Thymus (tissue), 11 donors: ENCODE results near the gene CCDC150. TPM values are rescaled to one million over a fixed set of nuclear protein-coding genes. Genes with fewer than 3 reads are reported as not detected.
"Not testable (repeated sequence)": the region's sequence is repeated elsewhere in the genome, so short reads cannot be mapped to it uniquely, and the experiment has no call there.

ENCODE experiments used
- DNase-seq, 9 donors: peaks; one replicate each; pipeline ENCODE4 v3.0.0-alpha.2; 2013; ENCODE audit warnings: low spot score in 9 of 9, low read depth in 6 of 9, missing footprints in 1 of 9
- H3K27ac ChIP-seq, 2 donors: one replicate each; pipeline ENCODE4 v1.5.1; 2013; ENCODE audit warnings: control low read depth in 1 of 2, low read depth in 1 of 2, low read length in 1 of 2, mild to moderate bottlenecking in 1 of 2, moderate library complexity in 1 of 2
- H3K27me3 ChIP-seq, 2 donors: one replicate each; pipeline ENCODE4 v1.5.1; 2013; ENCODE audit warnings: low read length in 1 of 2; ENCODE audit not compliant: control insufficient read depth in 2 of 2, insufficient read depth in 1 of 2
- H3K36me3 ChIP-seq, 2 donors: one replicate each; pipeline ENCODE4 v1.5.1; 2013; ENCODE audit warnings: low read length in 1 of 2, mild to moderate bottlenecking in 1 of 2, moderate library complexity in 1 of 2; ENCODE audit not compliant: control insufficient read depth in 2 of 2, insufficient read depth in 2 of 2
- H3K4me1 ChIP-seq, 2 donors: one replicate each; pipeline ENCODE4 v1.5.1; 2013; ENCODE audit warnings: low read length in 2 of 2; ENCODE audit not compliant: control insufficient read depth in 2 of 2, insufficient read depth in 2 of 2
- H3K4me3 ChIP-seq, 2 donors: one replicate each; pipeline ENCODE4 v1.5.1; 2013; ENCODE audit warnings: low read length in 2 of 2, control low read depth in 1 of 2, mild to moderate bottlenecking in 1 of 2
- H3K9me3 ChIP-seq, 2 donors: one replicate each; pipeline ENCODE4 v1.5.1; 2013; ENCODE audit warnings: low read length in 1 of 2, mild to moderate bottlenecking in 1 of 2; ENCODE audit not compliant: control insufficient read depth in 2 of 2, insufficient read depth in 1 of 2
- WGBS: extraction: QIAGEN DNeasy Blood & Tissue Kit; methylation state at CpG from one replicate; pipeline ENCODE4 v1.1.7; 2013; 5-methylcytosine and 5-hydroxymethylcytosine counted together
- polyA plus RNA-seq: library from polyadenylated mRNA; stranded (reverse); fragments of 200-250 nt; gene quantifications from one replicate; pipeline ENCODE4 v1.2.3, GENCODE V29; 2013
- total RNA-seq: library from RNA; stranded (reverse); fragments of 120-200 nt; gene quantifications from one replicate; pipeline ENCODE4 v1.2.4, GENCODE V29; 2013
- donor health status: healthy.

Gene CCDC150
- total and polyA plus RNA-seq, 2 donors: 3.0 to 8.6 TPM

- Histone ChIP-seq H3K4me1 (no peaks in the 10 kb centered on the region), H3K36me3 (no peaks in the 10 kb centered on the region), H3K27me3 (no peaks in the 10 kb centered on the region), H3K9me3 (no peaks in the 10 kb centered on the region), H3K27ac (no peak overlapping the region), H3K4me3 (no peak overlapping the region)
- 97% methylated on average over 2 of the region's 2 CpGs for WGBS
- DNase-seq: no peak
These were observed 42.0 kb downstream of the CCDC150 start for GRCh38 chr2:196681510-196681909.

GRCh38 chr2:196685792-196686191 is 46.3 kb downstream of the CCDC150 start:
- Histone ChIP-seq H3K27me3 (no peaks in the 10 kb centered on the region), H3K9me3 (no peaks in the 10 kb centered on the region), H3K4me1 (no peaks in the 10 kb centered on the region), H3K36me3 (no peaks in the 10 kb centered on the region), H3K4me3 (no peak overlapping the region), H3K27ac (no peak overlapping the region)
- no peak for DNase-seq
- WGBS: over 99% methylated on average over 7 of the region's 7 CpGs

- not testable (repeated sequence) for H3K36me3 ChIP-seq, H3K4me3 ChIP-seq, H3K4me1 ChIP-seq, H3K9me3 ChIP-seq, DNase-seq, H3K27ac ChIP-seq, H3K27me3 ChIP-seq
- WGBS: 97% methylated on average over 2 of the region's 2 CpGs
These were observed 47.2 kb downstream of the CCDC150 start for GRCh38 chr2:196686737-196687136.

- H3K27ac ChIP-seq: no peak overlapping the region
- H3K4me1 ChIP-seq: no peaks in the 10 kb centered on the region
- no peaks in the 10 kb centered on the region for H3K9me3 ChIP-seq
- H3K27me3 ChIP-seq: no peaks in the 10 kb centered on the region
- no peaks in the 10 kb centered on the region for H3K36me3 ChIP-seq
- no peak for DNase-seq
- no peak overlapping the region for H3K4me3 ChIP-seq
- 96% methylated on average over 3 of the region's 3 CpGs for WGBS
These were observed 57.0 kb downstream of the CCDC150 start for GRCh38 chr2:196696423-196697079.

- no peaks in the 10 kb centered on the region for H3K27me3 ChIP-seq
- H3K9me3 ChIP-seq: no peaks in the 10 kb centered on the region
- H3K4me1 ChIP-seq: no peaks in the 10 kb centered on the region
- no peak overlapping the region for H3K4me3 ChIP-seq
- no peak overlapping the region for H3K27ac ChIP-seq
- H3K36me3 ChIP-seq: no peaks in the 10 kb centered on the region
- no peak for DNase-seq
These were observed 58.3 kb downstream of the CCDC150 start for GRCh38 chr2:196697825-196698224.

GRCh38 chr2:196702641-196703040 is 63.1 kb downstream of the CCDC150 start:
- H3K4me1 ChIP-seq: no peaks in the 10 kb centered on the region
- H3K4me3 ChIP-seq: no peak overlapping the region
- H3K9me3 ChIP-seq: no peaks in the 10 kb centered on the region
- no peaks in the 10 kb centered on the region for H3K36me3 ChIP-seq
- H3K27me3 ChIP-seq: no peaks in the 10 kb centered on the region
- no peak overlapping the region for H3K27ac ChIP-seq
- WGBS: over 99% methylated on average over 2 of the region's 2 CpGs
- DNase-seq: no peak

GRCh38 chr2:196703695-196704094 is 64.2 kb downstream of the CCDC150 start:
- Histone ChIP-seq H3K27ac (no peak overlapping the region), H3K4me3 (no peak overlapping the region), H3K36me3 (no peaks in the 10 kb centered on the region), H3K27me3 (no peaks in the 10 kb centered on the region), H3K4me1 (no peaks in the 10 kb centered on the region), H3K9me3 (no peaks in the 10 kb centered on the region)
- no peak for DNase-seq

- H3K27ac ChIP-seq, H3K27me3 ChIP-seq, DNase-seq, H3K4me1 ChIP-seq, H3K36me3 ChIP-seq, H3K4me3 ChIP-seq: not testable (repeated sequence)
- WGBS: 98% methylated on average over 10 of the region's 10 CpGs
- peaks cover 0 to 10% of the 10 kb centered on the region in 2 donors for H3K9me3 ChIP-seq
These were observed 70.5 kb downstream of the CCDC150 start for GRCh38 chr2:196710056-196710455.

GRCh38 chr2:196711625-196712024 is 72.1 kb downstream of the CCDC150 start:
- no peaks in the 10 kb centered on the region for H3K4me1 ChIP-seq
- H3K27ac ChIP-seq: no peak overlapping the region
- DNase-seq: no peak
- peaks cover 0 to 10% of the 10 kb centered on the region in 2 donors for H3K9me3 ChIP-seq
- no peaks in the 10 kb centered on the region for H3K27me3 ChIP-seq
- H3K4me3 ChIP-seq: no peak overlapping the region
- no peaks in the 10 kb centered on the region for H3K36me3 ChIP-seq

GRCh38 chr2:196712867-196713266 is 73.4 kb downstream of the CCDC150 start:
- no peak overlapping the region for H3K4me3 ChIP-seq
- H3K9me3 ChIP-seq: peaks cover 0 to 10% of the 10 kb centered on the region in 2 donors
- WGBS: over 99% methylated on average over 2 of the region's 2 CpGs
- DNase-seq: no peak
- H3K4me1 ChIP-seq: no peaks in the 10 kb centered on the region
- H3K36me3 ChIP-seq: no peaks in the 10 kb centered on the region
- H3K27ac ChIP-seq: no peak overlapping the region
- H3K27me3 ChIP-seq: no peaks in the 10 kb centered on the region
